Heart left ventricle (tissue), 13 donors: ENCODE measurements around the gene KRTAP4-5.

Experiments
- CTCF ChIP-seq, 12 donors: fragments of 200-600 bp; sonication (generic) in 4 of 12; IDR thresholded peaks; one replicate each; pipeline versions ENCODE4 v1.5.0 to v1.8.0; 2018 to 2022; ENCODE audit warnings: antibody characterized with exemption in 12 of 12, mild to moderate bottlenecking in 5 of 12
- POLR2A ChIP-seq, 2 donors: fragments of 450-650 bp; IDR thresholded peaks; one replicate each; pipeline ENCODE4 v1.6.1; 2017; ENCODE audit warnings: antibody characterized with exemption in 2 of 2, mild to moderate bottlenecking in 2 of 2, moderate library complexity in 2 of 2
- donor health status: ischemic (EF 13 %, LVEDD 7.1; RV severe dilation, severe dysfunction).
- donor health status: DM: no; HTN: yes; CAD: no.
- donor health status: DM: no; HTN: no; CAD: no.
- donor health status: ischemic (EF 25% LVEDD 6.9; RV normal size, moderate dysfunction).
- donor health status: ischemic (EF 25% LVEDD 5.7; RV mildly dilated, moderate dysfunction).
- donor health status: ischemic (EF 35%, LVEDD 5.7; RV mildly dilated, moderate dysfunction).
- donor health status: nonischemic (EF 11% LVEDD 7.7; RV severe dilation, severe dysfunction).
- donor health status: DM: yes; HTN: yes; CAD: no.
- donor health status: PGD.
- donor health status: ischemic (EF 29% LVEDD 5.4; RV normal size, mild dysfunction).
- donor health status: nonischemic (EF 23%, LVEDD 6.1; RV moderate dilation, normal function).

GRCh38 chr17:41140360-41141131 lies 9.1 kb downstream of the KRTAP4-5 start, which contains the start of gene KRTAP4-6:
- no peak for TF ChIP-seq CTCF (IDR thresholded peaks at IDR 0.05)
- TF ChIP-seq POLR2A (IDR thresholded peaks at IDR 0.05): no peak
